ENCODE measurements around the gene ITIH6.

- TF ChIP-seq ZNF10 (tag by site-specific recombination; IDR thresholded peaks at IDR 0.05) (no peak), CTCF (tag by site-specific recombination; IDR thresholded peaks at IDR 0.05) (no peak), GFI1B (tag by site-specific recombination; IDR thresholded peaks at IDR 0.05) (no peak), ZNF747 (tag by site-specific recombination; IDR thresholded peaks at IDR 0.05) (no peak), ZNF140 (tag by site-specific recombination; IDR thresholded peaks at IDR 0.05) (no peak), ZXDB (tag by site-specific recombination; IDR thresholded peaks at IDR 0.05) (no peak), ZNF311 (tag by site-specific recombination; IDR thresholded peaks at IDR 0.05; ENCODE audit: borderline replicate concordance) (no peak), TRIM28 (IDR thresholded peaks at IDR 0.05; ENCODE audit: borderline replicate concordance, low read length) (no peak)
These were observed 39.7 kb downstream of the ITIH6 start for GRCh38 chrX:54758114-54759055.

Measured in HEK293 (cell line).